AG08395 (cell line): Measurements from ENCODE around the gene TEPSIN.

Experiments
- DNase-seq: peaks from one replicate; pipeline ENCODE4 v3.0.0; 2012; ENCODE audit warnings: mixed read lengths, low spot score

Gene TEPSIN, protein sequence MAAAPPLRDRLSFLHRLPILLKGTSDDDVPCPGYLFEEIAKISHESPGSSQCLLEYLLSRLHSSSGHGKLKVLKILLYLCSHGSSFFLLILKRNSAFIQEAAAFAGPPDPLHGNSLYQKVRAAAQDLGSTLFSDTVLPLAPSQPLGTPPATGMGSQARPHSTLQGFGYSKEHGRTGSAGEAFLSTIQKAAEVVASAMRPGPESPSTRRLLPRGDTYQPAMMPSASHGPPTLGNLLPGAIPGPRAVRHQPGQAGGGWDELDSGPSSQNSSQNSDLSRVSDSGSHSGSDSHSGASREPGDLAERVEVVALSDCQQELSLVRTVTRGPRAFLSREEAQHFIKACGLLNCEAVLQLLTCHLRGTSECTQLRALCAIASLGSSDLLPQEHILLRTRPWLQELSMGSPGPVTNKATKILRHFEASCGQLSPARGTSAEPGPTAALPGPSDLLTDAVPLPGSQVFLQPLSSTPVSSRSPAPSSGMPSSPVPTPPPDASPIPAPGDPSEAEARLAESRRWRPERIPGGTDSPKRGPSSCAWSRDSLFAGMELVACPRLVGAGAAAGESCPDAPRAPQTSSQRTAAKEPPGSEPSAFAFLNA

DNA sequence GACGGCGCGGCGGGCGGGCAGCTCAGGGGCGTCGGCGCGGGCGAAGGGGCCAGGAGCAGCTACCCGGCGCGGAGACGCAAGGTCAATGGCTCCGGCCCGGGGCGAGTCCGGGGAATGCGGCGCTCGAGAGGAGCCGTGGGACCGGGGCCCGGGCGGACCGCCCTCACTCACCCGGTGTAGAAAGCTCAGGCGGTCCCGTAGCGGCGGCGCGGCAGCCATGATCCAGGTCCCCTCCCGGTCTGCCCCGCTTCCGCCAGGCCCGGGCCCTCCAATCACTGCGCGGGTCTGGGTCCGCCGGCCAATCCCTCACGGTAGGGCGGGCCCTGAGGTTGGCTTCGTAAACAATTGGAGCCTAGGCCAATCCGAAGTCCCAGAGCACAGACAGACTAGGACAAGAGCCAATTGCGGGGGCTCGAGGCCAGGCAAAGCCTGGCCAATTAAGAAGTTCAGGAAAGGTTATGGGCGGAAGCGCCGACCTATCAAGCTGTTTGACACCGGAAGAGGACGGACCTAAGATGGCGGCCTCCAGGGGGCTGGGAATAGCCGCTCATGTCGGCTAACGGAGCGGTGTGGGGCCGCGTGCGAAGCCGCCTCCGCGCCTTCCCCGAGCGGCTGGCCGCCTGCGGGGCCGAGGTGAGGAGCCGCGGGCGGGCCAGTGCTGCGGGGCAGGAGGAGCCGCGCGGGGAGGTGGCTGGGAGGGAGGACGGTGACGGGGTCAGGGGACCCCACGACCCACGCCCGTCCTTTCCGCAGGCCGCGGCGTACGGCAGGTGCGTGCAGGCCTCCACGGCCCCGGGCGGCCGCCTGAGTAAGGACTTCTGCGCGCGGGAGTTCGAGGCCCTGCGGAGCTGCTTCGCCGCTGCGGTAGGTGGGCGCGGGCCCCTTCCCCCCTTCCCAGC lies at the start of gene TEPSIN, which contains the start of gene NDUFAF8:
TSS of gene TEPSIN (minus strand) at position 241 of the 899 bp plus-strand sequence. CDS start at position 219, 22 bp downstream.
TSS of gene NDUFAF8 (plus strand) at position 504 of the 899 bp plus-strand sequence. CDS start at position 550, 46 bp downstream.
- peak; percentile 100 for DNase-seq

DNA sequence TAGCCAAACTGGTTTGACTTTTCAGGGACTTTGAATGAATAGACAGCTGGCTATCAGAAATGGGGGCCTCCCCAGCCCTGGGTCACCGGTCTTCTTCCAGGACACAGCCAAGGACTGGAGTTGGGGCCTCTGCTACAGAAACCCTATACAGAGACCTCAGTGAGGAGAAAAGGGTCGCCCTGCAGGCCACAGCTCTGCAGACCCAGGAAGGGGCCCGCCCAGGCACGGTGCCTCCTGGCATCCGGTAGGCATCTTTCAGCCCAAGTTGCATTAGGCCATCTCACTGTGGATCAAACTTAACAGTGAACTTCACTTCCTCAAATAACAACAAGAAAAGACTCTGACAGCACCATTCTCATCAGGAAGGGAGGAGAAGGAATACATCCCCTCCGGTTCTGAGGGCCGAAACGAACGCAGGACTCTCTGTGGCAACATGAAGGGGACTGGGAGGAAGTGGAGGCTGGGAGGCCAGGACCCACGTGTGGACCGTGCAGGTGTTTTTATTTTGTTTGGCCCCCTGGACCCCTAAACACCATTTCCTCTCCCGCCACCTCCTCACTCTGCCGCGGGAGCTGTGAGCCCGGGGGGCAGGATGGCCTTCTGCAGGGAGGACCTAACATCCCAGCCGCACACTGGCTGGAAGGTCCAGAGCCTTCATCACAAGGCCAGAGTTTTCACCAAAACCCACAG lies 49.0 kb upstream of the TEPSIN start:
- no peak for DNase-seq

- DNase-seq = no peak
Measured at GRCh38 chr17:81287152-81287551, 48.3 kb upstream of the TEPSIN start.

- DNase-seq = no peak
Measured at GRCh38 chr17:81286491-81287145, 47.8 kb upstream of the TEPSIN start.

DNA sequence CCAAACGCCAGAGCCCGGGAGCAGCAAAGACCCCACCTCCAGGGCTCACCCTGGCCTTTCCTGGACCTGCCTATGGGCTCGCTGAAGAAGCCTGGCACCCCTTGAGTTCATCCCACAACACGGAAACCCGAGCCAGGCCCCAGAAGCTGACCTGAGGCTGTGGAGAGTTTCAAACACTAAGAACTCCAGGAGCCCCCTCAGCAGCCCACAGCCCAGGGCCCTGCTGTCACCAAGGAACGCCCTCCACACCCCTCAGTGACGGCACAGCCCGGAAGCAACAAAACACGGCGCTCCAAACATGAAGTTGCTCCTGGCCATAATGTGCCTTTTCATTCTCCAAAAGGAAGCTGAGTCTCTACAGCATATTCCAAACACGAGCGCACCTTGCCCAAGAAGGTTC lies 47.0 kb upstream of the TEPSIN start:
- no peak for DNase-seq

DNA sequence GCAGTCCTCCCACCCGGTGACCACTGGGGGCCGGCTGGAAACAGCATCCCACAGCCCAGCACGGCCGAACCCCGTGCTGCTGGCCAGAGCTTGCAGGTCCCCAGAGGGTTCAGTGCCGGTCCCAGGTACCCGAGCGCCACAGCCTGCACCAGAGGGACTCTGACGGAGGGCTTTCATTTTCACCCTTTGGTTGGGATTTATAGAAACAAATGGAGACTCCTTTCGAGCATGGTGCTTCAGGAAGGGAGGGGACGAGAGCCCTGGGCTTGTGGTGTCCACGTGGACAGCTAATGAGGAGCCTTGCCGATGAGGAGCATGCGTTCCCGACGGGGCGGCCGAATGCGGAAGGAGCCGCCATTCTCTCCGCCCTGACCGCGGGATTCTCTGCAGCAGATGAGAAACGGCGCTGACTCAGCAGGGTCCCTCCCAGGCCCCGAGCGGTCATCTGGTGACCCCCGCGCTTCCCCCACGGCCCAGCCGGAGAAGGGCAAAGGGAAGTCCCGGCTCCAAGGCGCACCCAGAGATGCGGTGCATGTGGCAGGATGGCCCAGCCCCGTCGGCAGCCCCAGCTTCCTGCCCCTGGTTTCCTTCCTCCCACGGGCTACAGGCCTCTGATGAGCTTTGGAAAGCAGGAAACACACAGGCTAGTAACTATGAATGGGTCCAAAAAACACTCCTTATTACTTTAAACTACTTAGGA lies 46.5 kb upstream of the TEPSIN start:
- DNase-seq = peak; percentile 45

DNA sequence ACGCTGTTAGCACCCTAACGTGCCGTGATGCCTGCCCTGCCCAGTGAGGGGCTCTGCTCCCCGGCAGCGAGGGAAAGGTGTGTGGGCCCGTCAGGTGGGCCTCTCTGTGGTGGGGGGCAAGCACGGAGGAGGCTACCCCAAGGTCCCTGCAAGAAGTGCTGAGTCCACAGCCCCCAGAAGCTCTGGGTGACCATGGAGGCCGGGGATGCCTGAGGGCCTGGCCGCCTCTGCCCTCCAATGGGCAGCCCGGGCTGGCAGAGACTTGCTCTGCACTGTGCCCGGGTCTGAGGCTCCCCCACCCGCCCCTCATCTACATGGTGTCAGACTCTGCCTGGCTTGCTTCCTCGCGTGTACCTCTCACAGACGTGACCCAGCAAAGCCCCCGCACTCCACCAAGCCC lies 44.0 kb upstream of the TEPSIN start:
- DNase-seq = no peak

GRCh38 chr17:81282141-81282540 lies 43.3 kb upstream of the TEPSIN start:
- DNase-seq = no peak

DNA sequence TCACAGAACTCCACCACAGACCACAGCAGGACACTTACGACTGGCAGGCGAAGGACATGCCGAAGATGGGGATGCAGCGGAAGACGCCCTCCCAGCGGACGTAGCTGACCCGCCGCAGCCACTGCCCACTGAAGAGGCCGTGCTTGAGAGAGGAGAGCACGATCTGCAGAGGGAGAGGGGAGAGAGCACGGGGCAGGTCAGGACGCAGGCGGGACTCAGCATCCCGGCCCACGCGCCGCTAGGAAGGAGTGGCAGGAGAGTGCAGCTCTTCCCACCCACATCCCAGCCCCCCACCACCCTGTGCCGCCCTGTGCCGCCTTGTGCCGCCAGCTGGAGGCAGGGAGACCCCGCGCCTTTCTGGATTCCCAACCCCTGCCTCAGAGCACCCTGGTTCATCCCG lies 41.7 kb upstream of the TEPSIN start:
- no peak for DNase-seq

DNA sequence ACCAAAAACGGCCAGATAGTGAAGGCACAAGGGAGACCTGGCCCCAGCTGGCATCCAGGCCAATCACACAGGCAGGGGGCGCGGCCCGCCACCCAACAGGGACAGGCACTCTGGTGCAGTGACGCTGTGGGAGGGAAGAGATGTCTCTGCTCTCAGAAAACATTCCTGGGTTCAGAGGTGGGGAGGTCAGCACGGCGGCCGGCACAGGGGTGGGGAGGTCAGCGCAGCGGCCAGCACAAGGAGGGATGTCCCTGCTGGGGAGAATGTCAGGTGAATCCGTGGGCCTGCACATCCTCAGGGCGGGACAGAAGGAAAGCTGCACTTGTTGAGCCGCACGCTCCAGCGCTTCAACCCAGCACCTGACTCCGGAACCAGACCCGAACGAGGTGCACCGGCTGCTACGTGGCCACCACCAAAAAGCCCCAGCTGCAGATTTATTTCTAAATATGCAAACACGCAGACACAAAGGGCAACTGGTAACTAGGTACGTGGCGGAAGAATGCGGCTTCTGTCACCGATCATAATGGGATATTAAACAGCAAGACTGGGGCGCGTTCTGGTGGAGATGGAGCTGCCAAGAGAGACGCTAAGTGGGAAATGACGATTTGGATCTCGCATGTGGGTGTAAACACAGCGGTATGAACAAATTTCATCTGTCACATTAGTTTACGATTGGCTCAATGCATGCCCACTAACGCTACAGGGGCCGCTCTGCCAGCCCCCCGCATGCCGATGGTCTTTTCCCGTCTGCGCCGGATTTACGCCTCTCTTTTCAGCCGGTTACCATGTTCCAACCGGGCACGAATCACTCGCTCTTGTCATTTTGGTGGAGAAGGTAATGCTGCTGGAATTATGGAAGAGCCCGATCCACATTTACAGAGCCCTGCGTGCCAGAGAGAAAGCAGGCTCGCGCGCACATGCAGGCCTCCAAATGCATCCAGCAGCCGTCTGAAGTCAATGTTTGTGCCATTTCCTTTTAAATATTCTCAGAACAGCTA lies 40.7 kb upstream of the TEPSIN start:
- DNase-seq = no peak

GRCh38 chr17:81278831-81279230 lies 40.0 kb upstream of the TEPSIN start:
- no peak for DNase-seq

- no peak for DNase-seq
Measured at GRCh38 chr17:81277946-81278693, 39.3 kb upstream of the TEPSIN start.

- no peak for DNase-seq
Measured at GRCh38 chr17:81277421-81277820, 38.6 kb upstream of the TEPSIN start.

DNA sequence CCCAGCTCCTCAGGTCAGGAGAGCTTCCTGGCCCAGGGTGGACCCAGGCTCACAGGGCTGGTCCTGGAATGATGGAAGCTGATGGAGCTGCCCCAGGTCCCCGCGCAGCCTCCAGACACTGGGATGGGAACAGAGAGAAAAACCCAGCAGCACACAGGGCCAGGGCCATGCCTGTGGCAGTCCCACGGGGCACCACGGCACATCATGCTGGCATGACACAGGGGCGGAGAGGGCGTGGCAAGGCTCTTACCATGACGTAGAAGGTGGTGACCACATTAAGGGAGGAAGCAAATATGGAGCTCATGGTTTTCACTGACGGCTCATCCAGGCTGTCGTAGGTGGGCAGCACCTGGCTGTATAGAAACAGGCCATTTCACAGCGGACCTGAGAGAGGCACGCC lies 37.9 kb upstream of the TEPSIN start:
- DNase-seq = no peak

DNA sequence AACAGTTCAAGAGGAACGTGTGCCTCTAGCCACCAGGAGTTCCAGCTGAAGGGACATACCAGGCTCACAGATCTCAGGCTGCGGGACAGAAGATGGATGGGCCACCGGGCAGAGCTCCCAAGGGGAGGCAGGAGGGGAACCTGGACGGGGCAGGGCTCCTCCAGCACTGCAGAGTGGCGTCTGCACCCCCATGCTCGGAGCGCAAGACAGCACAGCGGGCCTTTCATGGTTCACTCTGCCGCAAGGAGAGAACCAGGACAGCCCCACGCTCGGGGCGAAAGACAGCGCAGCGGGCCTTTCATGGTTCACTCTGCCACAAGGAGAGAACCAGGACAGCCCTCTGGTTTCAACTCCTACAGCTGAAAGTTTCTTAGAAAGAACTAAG lies 35.6 kb upstream of the TEPSIN start:
- no peak for DNase-seq

GRCh38 chr17:81273698-81274470 lies 35.0 kb upstream of the TEPSIN start:
- DNase-seq = no peak

DNA sequence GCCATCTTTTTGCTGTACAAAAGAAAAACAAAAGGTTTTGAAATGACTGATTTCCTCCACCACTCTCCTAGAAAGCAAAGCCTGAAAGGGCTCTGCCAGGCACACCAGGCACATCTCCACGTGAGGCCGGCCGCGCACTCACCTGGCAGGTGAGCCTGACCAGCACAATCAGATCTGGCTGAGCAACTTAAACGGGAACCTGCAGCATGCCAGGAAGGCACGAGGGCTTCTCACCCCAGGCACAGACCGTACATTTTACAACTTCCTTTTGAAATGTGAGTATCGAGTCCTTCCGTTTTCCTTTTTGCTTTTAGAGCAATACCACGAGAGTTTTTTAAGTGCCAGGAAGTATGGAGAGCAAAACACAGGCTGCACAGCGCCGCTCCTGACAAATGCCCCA lies 33.8 kb upstream of the TEPSIN start:
- no peak for DNase-seq

GRCh38 chr17:81271226-81271625 lies 32.4 kb upstream of the TEPSIN start:
- no peak for DNase-seq
